ENCODE data around the gene SLC51B. TPM values are rescaled to one million over a fixed set of nuclear protein-coding genes. Genes with fewer than 3 reads are reported as not detected.

Gene SLC51B
- total and polyA plus RNA-seq, 9 of the 15 experiments (the other 6 are each of a cell fraction or from before 2014, with no cell fraction given): not detected

DNA sequence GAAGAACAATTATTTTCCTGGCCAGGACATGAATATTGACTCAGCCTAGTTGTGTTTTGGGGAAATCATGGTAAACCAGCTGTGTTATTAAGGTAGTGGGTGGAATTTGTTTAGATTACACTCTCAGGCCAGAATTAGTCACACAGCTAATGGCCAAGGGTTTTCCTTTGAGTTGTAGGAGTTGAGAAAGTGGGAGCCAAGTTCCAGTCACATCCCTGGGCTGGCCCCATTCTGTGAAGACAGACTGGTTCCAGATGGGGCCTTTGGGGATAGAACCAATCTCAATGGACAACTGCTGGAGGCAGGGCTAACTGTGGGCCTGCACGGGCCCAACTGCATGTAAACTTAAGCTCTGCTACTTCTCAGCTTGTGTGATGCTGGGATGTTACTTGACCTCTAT is 24.0 kb downstream of the SLC51B start (continued):
- TF ChIP-seq, protein P1, sequence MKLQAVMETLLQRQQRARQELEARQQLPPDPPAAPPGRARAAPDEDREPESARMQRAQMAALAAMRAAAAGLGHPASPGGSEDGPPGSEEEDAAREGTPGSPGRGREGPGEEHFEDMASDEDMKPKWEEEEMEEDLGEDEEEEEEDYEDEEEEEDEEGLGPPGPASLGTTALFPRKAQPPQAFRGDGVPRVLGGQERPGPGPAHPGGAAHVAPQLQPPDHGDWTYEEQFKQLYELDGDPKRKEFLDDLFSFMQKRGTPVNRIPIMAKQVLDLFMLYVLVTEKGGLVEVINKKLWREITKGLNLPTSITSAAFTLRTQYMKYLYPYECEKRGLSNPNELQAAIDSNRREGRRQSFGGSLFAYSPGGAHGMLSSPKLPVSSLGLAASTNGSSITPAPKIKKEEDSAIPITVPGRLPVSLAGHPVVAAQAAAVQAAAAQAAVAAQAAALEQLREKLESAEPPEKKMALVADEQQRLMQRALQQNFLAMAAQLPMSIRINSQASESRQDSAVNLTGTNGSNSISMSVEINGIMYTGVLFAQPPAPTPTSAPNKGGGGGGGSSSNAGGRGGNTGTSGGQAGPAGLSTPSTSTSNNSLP (IDR thresholded peaks at IDR 0.05; ENCODE audit: borderline replicate concordance, low read depth, low read length): no peak
- TF ChIP-seq XRCC5 (IDR thresholded peaks at IDR 0.05; ENCODE audit: low read depth, low read length): no peak
- no peak for TF ChIP-seq HEY1 (CRISPR knock-in tag; IDR thresholded peaks at IDR 0.05; ENCODE audit: borderline replicate concordance)
- TF ChIP-seq FOXP4 (CRISPR knock-in tag; IDR thresholded peaks at IDR 0.05; ENCODE audit: borderline replicate concordance): no peak
- no peak for TF ChIP-seq PHF8 (IDR thresholded peaks at IDR 0.05; ENCODE audit: borderline replicate concordance, low read length)
- no peak for TF ChIP-seq STAT5A (IDR thresholded peaks at IDR 0.05; ENCODE audit: borderline replicate concordance, low read length)
- TF ChIP-seq RHOXF2B (CRISPR knock-in tag; conservative IDR thresholded peaks at IDR 0.05): no peak
- TF ChIP-seq BCL6 (CRISPR knock-in tag; IDR thresholded peaks at IDR 0.05): no peak
- no peak for TF ChIP-seq ZNF444 (CRISPR knock-in tag; IDR thresholded peaks at IDR 0.05)
- TF ChIP-seq ZNF146 (CRISPR knock-in tag; IDR thresholded peaks at IDR 0.05; ENCODE audit: unreplicated experiment): no peak
- no peak for TF ChIP-seq PYGO2 (tag; IDR thresholded peaks at IDR 0.05)
